ENCODE data around the gene ROCK2. TPM values are rescaled to one million over a fixed set of nuclear protein-coding genes. Genes with fewer than 3 reads are reported as not detected.
"Not testable (repeated sequence)": the region's sequence is repeated elsewhere in the genome, so short reads cannot be mapped to it uniquely, and the experiment has no call there.

The ROCK2 gene
- total RNA-seq, 1 donor from 2014 or later = 41.7 TPM

DNA sequence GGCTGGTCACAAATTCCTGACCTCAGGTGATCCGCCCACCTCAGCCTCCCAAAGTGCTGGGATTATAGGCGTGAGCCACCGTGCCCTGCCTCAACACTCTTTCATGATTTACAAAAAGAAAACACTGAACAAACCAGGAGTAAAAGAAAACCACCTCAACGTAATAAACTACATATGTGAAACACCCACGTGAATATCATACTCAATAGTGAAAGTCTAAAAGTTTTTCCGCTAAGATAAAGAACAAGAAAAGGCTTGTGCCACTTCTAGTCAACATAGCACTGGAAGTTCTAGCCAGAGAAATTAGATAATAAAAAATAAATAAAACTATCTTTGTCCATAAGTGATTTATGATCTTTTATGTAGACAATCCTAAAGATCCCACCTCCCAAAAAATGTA, 68.5 kb downstream of the ROCK2 start:
- Mint-ChIP-seq H3K9me3 (peaks cover 7% of the 10 kb centered on the region), H3K27ac (no peak overlapping the region), H3K4me1 (ENCODE audit: unreplicated experiment) (no peaks in the 10 kb centered on the region), H3K27me3 (no peaks in the 10 kb centered on the region), H3K36me3 (peaks cover 43% of the 10 kb centered on the region), H3K4me3 (no peak overlapping the region)
- no peak for DNase-seq (ENCODE audit: extremely low spot score, unreplicated experiment)
- TF ChIP-seq, protein P1, sequence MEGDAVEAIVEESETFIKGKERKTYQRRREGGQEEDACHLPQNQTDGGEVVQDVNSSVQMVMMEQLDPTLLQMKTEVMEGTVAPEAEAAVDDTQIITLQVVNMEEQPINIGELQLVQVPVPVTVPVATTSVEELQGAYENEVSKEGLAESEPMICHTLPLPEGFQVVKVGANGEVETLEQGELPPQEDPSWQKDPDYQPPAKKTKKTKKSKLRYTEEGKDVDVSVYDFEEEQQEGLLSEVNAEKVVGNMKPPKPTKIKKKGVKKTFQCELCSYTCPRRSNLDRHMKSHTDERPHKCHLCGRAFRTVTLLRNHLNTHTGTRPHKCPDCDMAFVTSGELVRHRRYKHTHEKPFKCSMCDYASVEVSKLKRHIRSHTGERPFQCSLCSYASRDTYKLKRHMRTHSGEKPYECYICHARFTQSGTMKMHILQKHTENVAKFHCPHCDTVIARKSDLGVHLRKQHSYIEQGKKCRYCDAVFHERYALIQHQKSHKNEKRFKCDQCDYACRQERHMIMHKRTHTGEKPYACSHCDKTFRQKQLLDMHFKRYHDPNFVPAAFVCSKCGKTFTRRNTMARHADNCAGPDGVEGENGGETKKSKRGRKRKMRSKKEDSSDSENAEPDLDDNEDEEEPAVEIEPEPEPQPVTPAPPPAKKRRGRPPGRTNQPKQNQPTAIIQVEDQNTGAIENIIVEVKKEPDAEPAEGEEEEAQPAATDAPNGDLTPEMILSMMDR (conservative IDR thresholded peaks at IDR 0.05) = no peak

DNA sequence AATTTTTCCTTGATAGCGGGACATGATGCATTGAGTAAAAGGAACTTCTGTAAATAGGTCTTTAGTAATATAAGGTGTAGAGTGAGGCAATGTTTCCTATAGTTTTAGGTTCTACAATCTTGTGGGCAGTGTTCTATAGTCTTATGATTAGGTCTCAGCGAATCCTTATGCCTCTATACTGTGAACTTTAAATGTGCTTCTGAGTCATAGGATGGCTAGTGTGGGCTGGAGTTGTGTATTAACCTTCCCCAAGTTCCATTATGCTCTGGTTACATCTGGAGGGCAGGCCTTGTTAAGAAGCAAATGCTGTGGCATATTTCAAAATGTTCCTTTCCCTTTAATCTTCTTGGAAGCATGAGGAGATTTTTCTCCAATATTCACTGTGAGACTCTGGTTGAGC, 73.5 kb downstream of the ROCK2 start:
- TF ChIP-seq, protein P1 (conservative IDR thresholded peaks at IDR 0.05) = no peak
- H3K36me3 Mint-ChIP-seq = peaks cover 31% of the 10 kb centered on the region
- no peak overlapping the region for H3K27ac Mint-ChIP-seq

DNA sequence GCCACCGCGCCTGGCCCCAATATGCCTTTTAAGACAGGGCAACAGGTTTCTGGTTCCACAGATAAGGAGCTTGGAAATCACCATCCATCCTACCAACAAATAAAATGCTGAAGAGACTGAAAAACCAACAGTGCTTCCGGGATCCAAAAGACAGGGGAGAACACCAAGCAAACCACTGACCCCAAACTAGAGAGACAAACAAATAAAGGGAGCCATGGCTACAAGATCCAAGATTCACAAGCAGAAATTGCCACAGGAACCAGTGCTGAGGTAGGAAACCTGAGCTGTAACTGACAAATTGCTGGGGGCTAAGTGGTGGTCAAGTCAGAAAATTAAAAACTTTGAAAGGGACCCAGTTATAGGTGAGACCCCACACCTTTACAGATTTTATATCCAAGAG, 76.5 kb downstream of the ROCK2 start:
- Mint-ChIP-seq H3K27me3 (no peaks in the 10 kb centered on the region), H3K4me1 (ENCODE audit: unreplicated experiment) (no peaks in the 10 kb centered on the region), H3K9me3 (no peaks in the 10 kb centered on the region), H3K27ac (no peak overlapping the region), H3K4me3 (no peak overlapping the region), H3K36me3 (peaks cover 20% of the 10 kb centered on the region)
- TF ChIP-seq, protein P1 (conservative IDR thresholded peaks at IDR 0.05) = no peak
- no peak for DNase-seq (ENCODE audit: extremely low spot score, unreplicated experiment)

More for the DNA sequence above, 73.5 kb downstream of the ROCK2 start:
- Mint-ChIP-seq H3K9me3 (peaks cover 3% of the 10 kb centered on the region), H3K4me1 (ENCODE audit: unreplicated experiment) (no peaks in the 10 kb centered on the region), H3K27me3 (no peaks in the 10 kb centered on the region), H3K4me3 (no peak overlapping the region)
- no peak for DNase-seq (ENCODE audit: extremely low spot score, unreplicated experiment)

DNA sequence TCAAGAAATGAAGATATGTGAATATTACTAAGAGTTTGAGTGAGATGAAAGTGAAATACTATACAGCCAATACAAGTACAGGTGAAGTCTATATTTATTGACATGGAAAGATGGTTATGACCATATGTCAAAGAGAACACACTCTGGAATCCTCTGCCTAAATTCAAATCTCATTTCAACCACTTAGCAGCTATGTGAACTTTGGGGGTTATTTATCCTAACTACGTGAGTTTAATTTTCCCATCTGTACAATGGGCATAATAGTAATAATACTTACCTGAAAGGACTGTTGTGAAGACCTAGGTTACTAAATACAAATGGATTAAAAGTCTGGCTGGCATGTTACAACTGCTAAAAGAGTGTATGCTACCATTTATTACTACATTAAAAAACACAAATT, 79.6 kb downstream of the ROCK2 start:
- H3K4me3 Mint-ChIP-seq = no peak overlapping the region

DNA sequence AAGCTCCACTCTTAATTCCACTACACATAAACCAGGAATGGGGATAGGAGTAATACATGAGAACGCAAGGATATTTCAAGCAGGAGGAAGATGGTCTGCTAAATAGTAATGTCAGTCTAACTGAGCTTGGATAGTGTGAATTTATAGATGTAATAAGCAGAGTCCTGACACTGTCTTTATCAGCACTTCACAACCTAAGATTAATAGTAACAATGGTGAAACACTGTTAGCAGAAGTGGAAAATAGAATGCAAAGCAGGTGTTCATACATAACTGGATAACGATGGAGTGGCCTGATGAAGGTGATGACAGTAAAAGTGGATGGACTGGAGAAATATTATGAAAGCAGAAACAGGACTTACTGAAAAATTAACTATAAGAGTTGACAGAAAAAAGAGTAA, 80.4 kb downstream of the ROCK2 start:
- H3K27me3 Mint-ChIP-seq = no peaks in the 10 kb centered on the region
- no peak overlapping the region for H3K27ac Mint-ChIP-seq
- H3K4me1 Mint-ChIP-seq (ENCODE audit: unreplicated experiment) = no peaks in the 10 kb centered on the region
- H3K36me3 Mint-ChIP-seq = peaks cover 12% of the 10 kb centered on the region
- no peak overlapping the region for H3K4me3 Mint-ChIP-seq
- no peak for DNase-seq (ENCODE audit: extremely low spot score, unreplicated experiment)
- H3K9me3 Mint-ChIP-seq = peaks cover 4% of the 10 kb centered on the region
- TF ChIP-seq, protein P1 (conservative IDR thresholded peaks at IDR 0.05) = no peak

More for the DNA sequence above, 79.6 kb downstream of the ROCK2 start:
- Mint-ChIP-seq H3K36me3 (peaks cover 12% of the 10 kb centered on the region), H3K9me3 (peaks cover 4% of the 10 kb centered on the region), H3K27me3 (no peaks in the 10 kb centered on the region), H3K27ac (no peak overlapping the region), H3K4me1 (ENCODE audit: unreplicated experiment) (no peaks in the 10 kb centered on the region)
- TF ChIP-seq, protein P1 (conservative IDR thresholded peaks at IDR 0.05) = no peak
- no peak for DNase-seq (ENCODE audit: extremely low spot score, unreplicated experiment)

DNA sequence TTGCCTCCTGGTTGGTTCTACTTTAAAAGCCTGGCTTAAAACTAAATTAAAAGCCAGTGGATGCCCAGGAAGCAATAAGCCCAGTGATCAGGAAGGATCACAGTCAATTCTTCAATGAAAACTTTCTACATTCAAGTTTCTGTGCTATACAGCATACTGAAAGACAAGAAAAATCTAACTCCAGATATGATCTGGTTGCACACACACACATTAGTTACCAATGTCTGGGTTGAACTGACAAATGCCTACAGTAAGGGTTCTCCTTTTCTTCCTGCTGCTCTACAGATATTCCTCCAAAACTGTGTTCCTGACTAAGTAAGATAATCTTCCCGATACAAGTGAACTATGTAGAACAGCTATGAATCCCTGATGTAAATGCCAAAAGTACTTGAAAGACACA, 81.3 kb downstream of the ROCK2 start:
- Mint-ChIP-seq H3K27me3 (no peaks in the 10 kb centered on the region), H3K27ac (no peak overlapping the region), H3K9me3 (peaks cover 4% of the 10 kb centered on the region), H3K4me3 (no peak overlapping the region), H3K36me3 (peaks cover 7% of the 10 kb centered on the region), H3K4me1 (ENCODE audit: unreplicated experiment) (no peaks in the 10 kb centered on the region)
- no peak for DNase-seq (ENCODE audit: extremely low spot score, unreplicated experiment)
- TF ChIP-seq, protein P1 (conservative IDR thresholded peaks at IDR 0.05) = no peak

DNA sequence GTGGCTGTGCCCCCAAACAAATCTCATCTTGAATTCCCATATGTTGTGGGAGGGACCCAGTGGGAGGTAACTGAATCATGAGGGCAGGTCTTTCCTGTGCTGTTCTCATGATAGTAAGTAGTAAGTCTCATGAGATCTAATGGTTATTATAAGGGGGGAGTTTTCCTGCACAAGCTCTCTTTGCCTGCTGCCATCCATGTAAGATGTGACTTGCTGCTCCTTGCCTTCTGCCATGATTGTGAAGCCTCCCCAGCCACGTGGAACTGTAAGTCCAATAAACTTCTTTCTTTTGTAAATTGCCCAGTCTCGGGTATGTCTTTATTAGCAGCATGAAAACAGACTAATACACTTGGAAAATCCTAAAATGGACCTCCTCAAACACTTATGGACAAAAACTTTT, 82.0 kb downstream of the ROCK2 start:
- H3K9me3 Mint-ChIP-seq, H3K27ac Mint-ChIP-seq: not testable (repeated sequence)

DNA sequence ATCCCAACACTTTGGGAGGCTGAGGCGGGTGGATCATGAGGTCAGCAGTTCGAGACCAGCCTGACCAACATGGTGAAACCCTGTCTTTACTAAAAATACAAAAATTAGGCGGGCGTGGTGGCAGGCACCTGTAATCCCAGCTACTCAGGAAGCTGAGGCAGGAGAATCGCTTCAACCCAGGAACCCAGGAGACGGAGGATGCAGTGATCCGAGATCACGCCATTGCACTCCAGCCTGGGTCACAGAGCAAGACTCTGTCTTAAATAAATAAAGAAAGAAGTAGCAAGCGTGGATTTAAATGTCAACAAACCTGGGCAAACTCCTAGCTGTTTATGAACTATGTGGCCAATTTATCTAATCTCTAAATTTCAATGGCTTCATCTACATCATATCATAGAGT, 82.9 kb downstream of the ROCK2 start:
- not testable (repeated sequence) for H3K4me1 Mint-ChIP-seq (ENCODE audit: unreplicated experiment); H3K9me3 Mint-ChIP-seq; H3K27ac Mint-ChIP-seq; H3K27me3 Mint-ChIP-seq; H3K4me3 Mint-ChIP-seq; DNase-seq (ENCODE audit: extremely low spot score, unreplicated experiment)
- peaks cover 11% of the 10 kb centered on the region for H3K36me3 Mint-ChIP-seq

More for the DNA sequence above, 82.0 kb downstream of the ROCK2 start:
- not testable (repeated sequence) for H3K27me3 Mint-ChIP-seq; H3K4me1 Mint-ChIP-seq (ENCODE audit: unreplicated experiment); DNase-seq (ENCODE audit: extremely low spot score, unreplicated experiment); H3K36me3 Mint-ChIP-seq; H3K4me3 Mint-ChIP-seq

Data from type B pancreatic cell (in vitro differentiated cells).